Stimulated activated CD8-positive, alpha-beta memory T cell treated with anti-CD3 and anti-CD28 coated beads, Interleukin-15, amount 100 ng/mL, for 24 hours (primary cell): ENCODE results near the gene VASH1.

Experiments used
- DNase-seq: peaks from one replicate; pipeline ENCODE4 v3.0.0-alpha.2; 2020; ENCODE audit warnings: low read depth

VASH1 gene

GRCh38 chr14:76784881-76785280, 23.6 kb downstream of the VASH1 start:
- no peak for DNase-seq

GRCh38 chr14:76786601-76787000, 25.3 kb downstream of the VASH1 start:
- no peak for DNase-seq

- DNase-seq = no peak
Observed at GRCh38 chr14:76792422-76792821, 31.2 kb downstream of the VASH1 start.

- DNase-seq = no peak
Observed at GRCh38 chr14:76793324-76793723, 32.1 kb downstream of the VASH1 start.

- no peak for DNase-seq
Observed at GRCh38 chr14:76793956-76794355, 32.7 kb downstream of the VASH1 start.

GRCh38 chr14:76806446-76806845, 45.2 kb downstream of the VASH1 start:
- no peak for DNase-seq

- no peak for DNase-seq
Observed at GRCh38 chr14:76808011-76808410, 46.7 kb downstream of the VASH1 start.

GRCh38 chr14:76808990-76809389, 47.7 kb downstream of the VASH1 start:
- DNase-seq = no peak

GRCh38 chr14:76810525-76810924, 49.3 kb downstream of the VASH1 start:
- DNase-seq = no peak

GRCh38 chr14:76810953-76811400, 49.7 kb downstream of the VASH1 start:
- no peak for DNase-seq

GRCh38 chr14:76811561-76811960, 50.3 kb downstream of the VASH1 start:
- no peak for DNase-seq

GRCh38 chr14:76812093-76812421, 50.8 kb downstream of the VASH1 start:
- DNase-seq = no peak

GRCh38 chr14:76812422-76813383, 51.4 kb downstream of the VASH1 start, which contains the start of gene ANGEL1:
TSS of gene ANGEL1 (minus strand) at chr14:76812882. CDS start at chr14:76812827, 55 bp downstream.
- DNase-seq = peak; percentile 97

GRCh38 chr14:76814726-76815645, 53.7 kb downstream of the VASH1 start:
- no peak for DNase-seq

GRCh38 chr14:76820700-76821099, 59.4 kb downstream of the VASH1 start:
- DNase-seq = no peak

- no peak for DNase-seq
Observed at GRCh38 chr14:76826122-76826521, 64.9 kb downstream of the VASH1 start, which contains the start of gene LRRC74A. TSS of gene LRRC74A (plus strand) at chr14:76826408. CDS start at chr14:76826698, 290 bp downstream.

GRCh38 chr14:76827696-76828296, 66.5 kb downstream of the VASH1 start:
- DNase-seq = no peak

GRCh38 chr14:76828339-76829012, 67.2 kb downstream of the VASH1 start:
- no peak for DNase-seq

GRCh38 chr14:76829013-76829365, 67.7 kb downstream of the VASH1 start:
- DNase-seq = no peak

GRCh38 chr14:76829650-76830421, 68.6 kb downstream of the VASH1 start:
- no peak for DNase-seq

GRCh38 chr14:76830556-76830955, 69.3 kb downstream of the VASH1 start:
- no peak for DNase-seq
